Esophagus squamous epithelium (tissue), 5 donors: ENCODE results near the gene NLN. TPM values are rescaled to one million over a fixed set of nuclear protein-coding genes. Genes with fewer than 3 reads are reported as not detected.

Experiments used
- DNase-seq: peaks from one replicate; lab custom pipeline; 2025; lab: John Stamatoyannopoulos, UW
- H3K27ac ChIP-seq, 4 donors: fragments of 200-600 bp; sonication (generic); one replicate each; pipeline ENCODE4 v1.5.1; 2016 to 2019; ENCODE audit warnings: mild to moderate bottlenecking in 1 of 4
- H3K27me3 ChIP-seq, 4 donors: fragments of 200-600 bp; sonication (generic); 1 replicate in 3 of 4; 2 replicates in 1 of 4; pipeline versions ENCODE4 v1.5.1 to v1.6.0; 2017 to 2021; ENCODE audit warnings: antibody characterized with exemption in 1 of 4
- H3K36me3 ChIP-seq, 3 donors: fragments of 200-600 bp; sonication (generic); one replicate each; pipeline ENCODE4 v1.5.1; 2016 to 2019
- H3K4me1 ChIP-seq, 3 donors: fragments of 200-600 bp; sonication (generic); one replicate each; pipeline ENCODE4 v1.5.1; 2017 to 2019
- H3K4me3 ChIP-seq, 4 donors: fragments of 200-600 bp; sonication (generic); 1 replicate in 3 of 4; 2 replicates in 1 of 4; pipeline ENCODE4 v1.5.1; 2016 to 2019; ENCODE audit warnings: mild to moderate bottlenecking in 2 of 4, moderate library complexity in 1 of 4
- H3K9me3 ChIP-seq, 3 donors: fragments of 200-600 bp; sonication (generic); one replicate each; pipeline ENCODE4 v1.5.1; 2016 to 2019
- CTCF ChIP-seq, 6 experiments: fragments of 450-650 bp in 4 of 6; fragments of 200-600 bp in 2 of 6; sonication (generic) in 2 of 6; IDR thresholded peaks; one replicate each; pipeline ENCODE4 v1.5.1; 2016 to 2019; ENCODE audit warnings: antibody characterized with exemption in 6 of 6, mild to moderate bottlenecking in 4 of 6, moderate library complexity in 4 of 6
- POLR2A ChIP-seq, 4 donors: fragments of 450-650 bp; IDR thresholded peaks; one replicate each; pipeline ENCODE4 v1.6.1; 2017; ENCODE audit warnings: antibody characterized with exemption in 4 of 4, mild to moderate bottlenecking in 4 of 4, moderate library complexity in 3 of 4
- WGBS, 2 donors: methylation state at CpG; one replicate each; pipeline ENCODE4 v1.1.5; 2018; 5-methylcytosine and 5-hydroxymethylcytosine counted together
- intact Hi-C: fragments of 100-400 bp; cut with DNase I; formaldehyde crosslinking; loops from one replicate; pipeline ENCODE4 v1.15.0; 2022
- total RNA-seq, 4 donors: library from RNA; depleted of rRNA; stranded (reverse); fragments of >200 nt; gene quantifications; one replicate each; pipeline ENCODE4 v1.1.0, GENCODE V29; 2016
- donor health status: DM: yes; HTN: yes; CAD: no.

The NLN gene
- total RNA-seq, 4 donors from 2014 or later = 4.9 to 22.1 (median 19.2) TPM

GRCh38 chr5:65702036-65702435 lies 20.0 kb upstream of the NLN start:
- Histone ChIP-seq H3K9me3 (no peaks in the 10 kb centered on the region), H3K27me3 (no peaks in the 10 kb centered on the region), H3K27ac (no peak overlapping the region), H3K4me1 (no peaks in the 10 kb centered on the region), H3K4me3 (no peak overlapping the region), H3K36me3 (peaks cover 0 to 49% (median 0%) of the 10 kb centered on the region in 3 donors)
- no peak for TF ChIP-seq POLR2A (IDR thresholded peaks at IDR 0.05)
- no peak for TF ChIP-seq CTCF (IDR thresholded peaks at IDR 0.05)
- DNase-seq = no peak
- WGBS, 2 donors = 96 to 100% methylated on average over 3 of the region's 3 CpGs
- intact Hi-C loops = no loop called here

GRCh38 chr5:65704621-65705239 lies 17.3 kb upstream of the NLN start:
- Histone ChIP-seq H3K27me3 (no peaks in the 10 kb centered on the region), H3K9me3 (no peaks in the 10 kb centered on the region), H3K4me1 (no peaks in the 10 kb centered on the region), H3K4me3 (no peak overlapping the region), H3K36me3 (peaks cover 0 to 57% (median 0%) of the 10 kb centered on the region in 3 donors), H3K27ac (no peak overlapping the region)
- no peak for DNase-seq
- 88 to 91% methylated on average over 2 of the region's 2 CpGs for WGBS, 2 donors
- TF ChIP-seq POLR2A (IDR thresholded peaks at IDR 0.05) (no peak), CTCF (IDR thresholded peaks at IDR 0.05) (no peak)
- intact Hi-C loops = no loop called here

- no peak for DNase-seq
- Histone ChIP-seq H3K36me3 (peaks cover 0 to 56% (median 4%) of the 10 kb centered on the region in 3 donors), H3K4me3 (no peak overlapping the region), H3K27me3 (no peaks in the 10 kb centered on the region), H3K9me3 (no peaks in the 10 kb centered on the region), H3K27ac (no peak overlapping the region), H3K4me1 (no peaks in the 10 kb centered on the region)
- TF ChIP-seq POLR2A (IDR thresholded peaks at IDR 0.05) (no peak), CTCF (IDR thresholded peaks at IDR 0.05) (no peak)
- 85 to 97% methylated on average over 3 to 4 of the region's 4 CpGs for WGBS, 2 donors
- intact Hi-C loops = no loop called here
Measured at GRCh38 chr5:65707663-65708062, 14.3 kb upstream of the NLN start.

GRCh38 chr5:65708145-65708544 lies 13.9 kb upstream of the NLN start:
- 87 to 94% methylated on average over 4 of the region's 4 CpGs for WGBS, 2 donors
- no peaks in the 10 kb centered on the region for H3K9me3 ChIP-seq
- H3K4me3 ChIP-seq = no peak overlapping the region
- H3K36me3 ChIP-seq = peaks cover 0 to 51% (median 4%) of the 10 kb centered on the region in 3 donors
- no peaks in the 10 kb centered on the region for H3K4me1 ChIP-seq
- H3K27ac ChIP-seq = no peak overlapping the region
- TF ChIP-seq POLR2A (IDR thresholded peaks at IDR 0.05) = no peak
- no peak for TF ChIP-seq CTCF (IDR thresholded peaks at IDR 0.05)
- DNase-seq = no peak
- H3K27me3 ChIP-seq = no peaks in the 10 kb centered on the region
- intact Hi-C loops = no loop called here

DNA sequence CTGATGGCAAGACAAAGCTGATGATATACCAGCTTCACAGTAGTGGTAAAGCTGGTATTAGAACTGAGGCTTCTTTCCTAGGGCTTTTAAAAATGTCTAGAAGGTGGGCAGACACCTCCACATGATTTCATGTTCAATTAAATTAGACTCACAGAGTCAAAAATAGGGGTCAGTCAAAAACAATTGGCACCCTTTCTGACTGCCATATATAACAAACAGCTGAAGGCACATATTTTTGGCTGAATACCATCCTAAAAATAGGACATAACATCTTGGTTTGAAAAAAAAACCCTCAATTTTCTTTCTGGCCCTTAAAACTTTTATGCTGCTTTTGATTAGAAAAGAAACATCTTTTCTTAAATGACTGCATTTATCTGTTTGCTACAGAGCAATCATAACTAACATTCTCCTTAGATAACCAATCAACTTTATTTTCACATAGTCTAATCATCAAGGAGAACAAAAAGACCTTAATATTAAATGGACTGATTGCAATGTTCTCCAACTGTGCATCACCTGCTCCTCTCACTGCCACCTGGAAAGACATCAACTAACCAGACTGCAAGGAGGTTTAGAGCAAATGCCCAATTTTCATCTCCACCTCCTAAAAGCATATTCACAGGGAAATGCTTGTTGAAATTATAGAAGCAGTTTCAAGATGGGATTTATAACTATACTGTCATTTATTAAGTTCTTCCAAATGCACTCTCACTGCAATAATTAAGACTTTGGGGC lies 3.3 kb upstream of the NLN start:
- Histone ChIP-seq H3K27ac (no peak overlapping the region), H3K36me3 (peaks cover 0 to 22% (median 0%) of the 10 kb centered on the region in 3 donors), H3K4me1 (peaks cover 0 to 25% (median 7%) of the 10 kb centered on the region in 3 donors), H3K27me3 (no peaks in the 10 kb centered on the region), H3K9me3 (no peaks in the 10 kb centered on the region), H3K4me3 (no peak overlapping the region)
- no peak for TF ChIP-seq POLR2A (IDR thresholded peaks at IDR 0.05)
- intact Hi-C loops = no loop called here
- no peak for DNase-seq
